GM12878 (cell line): Measurements from ENCODE around the gene EEF1AKMT3.

Experiments
- BRCA1 ChIP-seq: IDR thresholded peaks from 2 replicates; pipeline ENCODE4 v1.6.1; 2011; ENCODE audit warnings: low read depth, low read length, improper control_type of control experiment
- CEBPB ChIP-seq, 2 experiments: fragments of 150-350 bp in 1 of 2; IDR thresholded peaks; 2 replicates each; pipeline ENCODE4 v1.6.1; 2012 to 2014; ENCODE audit warnings: low read depth in 2 of 2, low read length in 2 of 2, borderline replicate concordance in 1 of 2, inconsistent platforms in 1 of 2
- EZH2 ChIP-seq: IDR thresholded peaks from 2 replicates; pipeline ENCODE4 v1.6.1; 2012; ENCODE audit warnings: low read depth, mild to moderate bottlenecking, control low read depth, inconsistent platforms, low read length, borderline replicate concordance; ENCODE audit not compliant: control insufficient read depth
- KDM1A ChIP-seq: fragments of 200-600 bp; sonication (generic); IDR thresholded peaks from 2 replicates; pipeline ENCODE4 v1.6.1; 2016; ENCODE audit warnings: borderline replicate concordance
- PML ChIP-seq: IDR thresholded peaks from 2 replicates; pipeline ENCODE4 v1.6.1; 2012; ENCODE audit warnings: low read length, inconsistent platforms
- POLR2A ChIP-seq: IDR thresholded peaks from 2 replicates; pipeline ENCODE4 v1.6.1; 2011; ENCODE audit warnings: low read depth, mild to moderate bottlenecking, low read length
- POLR2AphosphoS2 ChIP-seq: IDR thresholded peaks from 2 replicates; pipeline ENCODE4 v1.6.1; 2011; ENCODE audit warnings: low read depth, mild to moderate bottlenecking, low read length, improper control_type of control experiment, moderate library complexity
- POLR2AphosphoS5 ChIP-seq: IDR thresholded peaks from 2 replicates; pipeline ENCODE4 v1.6.1; 2011; ENCODE audit warnings: mild to moderate bottlenecking, low read length, inconsistent platforms
- REST ChIP-seq: IDR thresholded peaks from 2 replicates; pipeline ENCODE4 v1.6.1; 2012; ENCODE audit warnings: mild to moderate bottlenecking, low read depth, low read length
- SIX5 ChIP-seq: IDR thresholded peaks from 2 replicates; pipeline ENCODE4 v1.6.1; 2011; ENCODE audit warnings: mild to moderate bottlenecking, low read depth, low read length, moderate library complexity; ENCODE audit not compliant: severe bottlenecking
- SREBF1 ChIP-seq: IDR thresholded peaks from 2 replicates; pipeline ENCODE4 v1.6.1; 2012; ENCODE audit warnings: mild to moderate bottlenecking, low read length
- TAF1 ChIP-seq: IDR thresholded peaks from 2 replicates; pipeline ENCODE4 v1.6.1; 2011; ENCODE audit warnings: mild to moderate bottlenecking, low read depth, low read length, borderline replicate concordance
- YY1 ChIP-seq: IDR thresholded peaks from 2 replicates; pipeline ENCODE4 v1.6.1; 2011; ENCODE audit warnings: low read depth, mild to moderate bottlenecking, low read length
- TF ChIP-seq, protein P1 (sequence below), 3 experiments: IDR thresholded peaks in 2 of 3; conservative IDR thresholded peaks in 1 of 3; 2 replicates each; pipeline ENCODE4 v1.5.1; 2011; ENCODE audit warnings: low read depth in 3 of 3, low read length in 3 of 3, mild to moderate bottlenecking in 3 of 3, control low read depth in 2 of 3, moderate library complexity in 2 of 3, inconsistent platforms in 1 of 3, mixed read lengths in 1 of 3; ENCODE audit not compliant: control insufficient read depth in 2 of 3, insufficient read depth in 1 of 3; ENCODE audit errors: extremely low read depth in 1 of 3

DNA sequence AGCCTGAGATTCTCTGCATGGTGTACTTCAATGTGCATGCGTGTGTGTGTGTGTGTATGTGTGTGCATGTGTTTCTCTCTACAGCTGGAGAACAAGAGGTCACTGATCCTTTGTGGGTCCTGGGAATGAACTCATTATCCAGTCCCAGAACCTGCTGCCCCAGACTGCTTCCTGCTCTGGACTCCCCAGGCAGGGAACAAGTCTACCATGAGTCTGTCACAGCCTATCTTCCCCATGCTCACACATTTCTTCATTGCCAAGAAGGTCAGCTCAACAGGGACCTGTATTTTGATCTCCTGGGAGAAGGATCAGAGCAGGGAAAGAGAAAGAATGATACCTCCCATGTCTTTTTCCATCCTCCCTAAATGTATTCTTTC, 31.0 kb upstream of the EEF1AKMT3 start:
- no peak for TF ChIP-seq TAF1
- no peak for TF ChIP-seq POLR2AphosphoS5
- no peak for TF ChIP-seq BRCA1
- no peak for TF ChIP-seq KDM1A
- TF ChIP-seq, protein P1, sequence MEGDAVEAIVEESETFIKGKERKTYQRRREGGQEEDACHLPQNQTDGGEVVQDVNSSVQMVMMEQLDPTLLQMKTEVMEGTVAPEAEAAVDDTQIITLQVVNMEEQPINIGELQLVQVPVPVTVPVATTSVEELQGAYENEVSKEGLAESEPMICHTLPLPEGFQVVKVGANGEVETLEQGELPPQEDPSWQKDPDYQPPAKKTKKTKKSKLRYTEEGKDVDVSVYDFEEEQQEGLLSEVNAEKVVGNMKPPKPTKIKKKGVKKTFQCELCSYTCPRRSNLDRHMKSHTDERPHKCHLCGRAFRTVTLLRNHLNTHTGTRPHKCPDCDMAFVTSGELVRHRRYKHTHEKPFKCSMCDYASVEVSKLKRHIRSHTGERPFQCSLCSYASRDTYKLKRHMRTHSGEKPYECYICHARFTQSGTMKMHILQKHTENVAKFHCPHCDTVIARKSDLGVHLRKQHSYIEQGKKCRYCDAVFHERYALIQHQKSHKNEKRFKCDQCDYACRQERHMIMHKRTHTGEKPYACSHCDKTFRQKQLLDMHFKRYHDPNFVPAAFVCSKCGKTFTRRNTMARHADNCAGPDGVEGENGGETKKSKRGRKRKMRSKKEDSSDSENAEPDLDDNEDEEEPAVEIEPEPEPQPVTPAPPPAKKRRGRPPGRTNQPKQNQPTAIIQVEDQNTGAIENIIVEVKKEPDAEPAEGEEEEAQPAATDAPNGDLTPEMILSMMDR (IDR thresholded peaks at IDR 0.05 in 2 of 3, conservative IDR thresholded peaks at IDR 0.05 in 1 of 3; ENCODE audit: control insufficient read depth in 2 of 3, extremely low read depth in 1 of 3, insufficient read depth in 1 of 3, low read depth in 3 of 3, low read length in 3 of 3): no peak
- TF ChIP-seq POLR2AphosphoS2: no peak
- no peak for TF ChIP-seq PML
- no peak for TF ChIP-seq SIX5
- TF ChIP-seq YY1: no peak
- no peak; the same call in 1 of the 2 replicates for TF ChIP-seq POLR2A
- no peak for TF ChIP-seq SREBF1
- TF ChIP-seq CEBPB (IDR thresholded peaks at IDR 0.05; ENCODE audit: borderline replicate concordance in 1 of 2, low read depth in 2 of 2, low read length in 2 of 2): no peak
- TF ChIP-seq REST: no peak
- no peak for TF ChIP-seq EZH2
